Skin epidermis (tissue), 12 donors: ENCODE results near the gene CST4.

ENCODE experiments used
- H3K27ac ChIP-seq, 21 experiments: fragments of 200-600 bp; sonication (generic) in 11 of 21; one replicate each; pipeline ENCODE4 v1.5.0; 2020; ENCODE audit warnings: mild to moderate bottlenecking in 3 of 21, inconsistent platforms in 2 of 21, moderate library complexity in 2 of 21
- H3K4me3 ChIP-seq, 7 experiments: fragments of 200-600 bp; sonication (generic) in 2 of 7; one replicate each; pipeline ENCODE4 v1.5.0; 2020; ENCODE audit warnings: inconsistent platforms in 2 of 7, mild to moderate bottlenecking in 2 of 7, moderate library complexity in 1 of 7

Gene CST4

DNA sequence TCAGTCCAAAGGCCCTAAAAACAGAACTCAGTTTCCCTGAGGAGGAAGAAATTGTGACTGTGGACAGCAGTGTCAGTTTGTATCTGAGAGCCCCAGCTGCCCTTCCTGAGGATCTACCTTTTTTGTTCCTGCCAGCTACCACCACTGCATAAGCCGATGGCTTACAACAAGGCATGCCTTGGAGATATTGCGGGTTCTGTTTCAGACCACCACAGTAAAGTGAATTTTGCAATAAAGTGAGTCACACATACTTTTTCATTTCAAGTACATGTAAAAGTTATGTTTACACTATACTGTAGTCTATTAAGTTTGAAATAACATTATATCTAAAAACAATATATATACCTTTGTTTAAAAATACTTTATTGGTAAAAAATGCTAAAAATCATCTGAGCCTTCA lies 41.5 kb downstream of the CST4 start:
- H3K4me3 ChIP-seq, result no peak overlapping the region
- peak overlapping the region in 1 of 21 experiments; percentile 63 for H3K27ac ChIP-seq

- Histone ChIP-seq H3K27ac (peak overlapping the region in 2 of 21 experiments; percentile 27 to 63), H3K4me3 (no peak overlapping the region)
These were observed 42.5 kb downstream of the CST4 start for GRCh38 chr20:23646106-23646873.

GRCh38 chr20:23645575-23645974 lies 43.3 kb downstream of the CST4 start:
- peak overlapping the region in 1 of 21 experiments; percentile 13 for H3K27ac ChIP-seq
- no peak overlapping the region for H3K4me3 ChIP-seq

DNA sequence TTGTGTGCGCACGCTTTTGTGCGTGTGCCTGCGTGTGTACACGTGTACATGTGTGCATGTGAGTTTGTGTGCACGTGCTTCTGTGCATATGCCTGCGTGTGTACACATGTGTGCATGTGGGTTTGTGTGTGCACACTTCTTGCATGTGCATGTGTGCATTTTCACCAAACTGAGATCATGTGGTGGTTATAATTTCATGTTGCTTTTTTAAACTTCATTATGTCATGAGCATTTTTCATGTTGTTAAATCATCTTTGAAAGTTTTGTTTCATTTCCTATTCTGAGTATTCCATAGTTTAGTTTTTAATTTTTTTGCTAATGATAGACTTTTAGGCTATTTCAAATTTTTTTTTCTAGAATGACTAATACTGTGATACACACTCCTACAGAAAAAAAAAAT lies 44.7 kb downstream of the CST4 start:
- H3K4me3 ChIP-seq, result no peak overlapping the region
- H3K27ac ChIP-seq, result peak overlapping the region in 1 of 21 experiments; percentile 16

DNA sequence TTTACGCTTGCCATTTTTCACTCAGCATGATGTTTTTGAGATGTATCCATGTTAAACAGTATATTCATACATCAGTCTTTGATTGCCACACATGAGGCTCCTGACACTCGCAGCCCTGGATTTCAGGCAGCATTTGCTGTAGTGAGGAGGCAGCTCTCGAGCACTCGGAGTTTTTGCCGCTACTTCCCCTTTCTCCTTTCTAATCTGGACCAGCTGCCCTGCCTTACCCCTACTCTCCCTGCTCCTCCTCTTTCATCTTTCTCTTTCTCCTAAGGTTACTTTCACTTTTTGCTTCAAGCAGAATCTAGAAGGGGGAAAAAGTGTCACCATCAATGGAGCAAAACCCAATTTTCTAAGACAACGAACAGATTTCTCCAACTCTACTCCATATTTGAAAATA lies 45.2 kb downstream of the CST4 start:
- H3K4me3 ChIP-seq, result no peak overlapping the region
- H3K27ac ChIP-seq, result peak overlapping the region in 1 of 21 experiments; percentile 16

DNA sequence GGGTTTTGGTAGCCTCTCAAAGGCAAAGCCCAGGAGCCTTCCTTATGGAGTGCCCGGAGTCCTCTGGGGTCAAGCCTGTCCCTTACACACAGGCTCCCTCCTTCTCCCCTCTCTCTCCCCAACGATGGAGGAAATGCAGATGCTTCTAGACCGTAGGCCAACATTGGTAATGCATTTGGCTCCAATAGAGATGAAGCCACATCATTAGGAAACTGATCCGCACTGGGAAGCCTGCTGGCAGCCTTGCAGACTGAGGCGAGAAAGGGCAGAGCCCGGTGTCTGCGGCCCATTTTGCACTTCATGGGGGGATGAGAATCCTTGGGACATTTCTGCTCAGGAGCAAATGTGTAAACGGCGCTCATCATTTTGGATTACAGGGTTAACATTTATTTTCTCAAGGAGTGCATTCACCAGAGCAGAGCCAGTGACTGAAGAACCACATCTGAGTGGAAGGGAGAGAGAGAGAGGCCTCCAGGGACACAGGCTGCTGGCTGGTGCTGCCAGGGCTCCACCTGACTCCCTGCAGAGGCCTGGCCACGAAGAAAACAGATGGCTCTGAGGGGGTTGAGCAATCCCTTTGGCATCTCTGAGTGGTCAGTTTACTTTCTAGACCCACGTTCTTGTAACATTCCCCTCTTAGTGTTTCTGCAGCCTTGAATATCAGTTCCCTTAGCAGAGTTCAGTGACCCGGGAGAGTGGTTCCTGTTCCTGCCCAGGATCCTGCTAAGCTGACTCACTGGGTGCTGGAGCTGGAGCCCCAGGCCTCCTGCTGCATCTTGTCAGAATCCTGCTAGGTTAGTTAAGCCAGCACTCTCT lies 46.7 kb downstream of the CST4 start:
- H3K27ac ChIP-seq, result peak overlapping the region in 8 of 21 experiments; percentile 3 to 67 (median 30)
- no peak overlapping the region for H3K4me3 ChIP-seq

GRCh38 chr20:23640671-23641667 lies 47.9 kb downstream of the CST4 start:
- peak overlapping the region in 2 of 21 experiments; percentile 27 to 67 for H3K27ac ChIP-seq

GRCh38 chr20:23640018-23640601 lies 48.7 kb downstream of the CST4 start:
- H3K27ac ChIP-seq, result peak overlapping the region in 1 of 21 experiments; percentile 27
- no peak overlapping the region for H3K4me3 ChIP-seq

More at GRCh38 chr20:23640671-23641667, 47.9 kb downstream of the CST4 start:
- no peak overlapping the region for H3K4me3 ChIP-seq

DNA sequence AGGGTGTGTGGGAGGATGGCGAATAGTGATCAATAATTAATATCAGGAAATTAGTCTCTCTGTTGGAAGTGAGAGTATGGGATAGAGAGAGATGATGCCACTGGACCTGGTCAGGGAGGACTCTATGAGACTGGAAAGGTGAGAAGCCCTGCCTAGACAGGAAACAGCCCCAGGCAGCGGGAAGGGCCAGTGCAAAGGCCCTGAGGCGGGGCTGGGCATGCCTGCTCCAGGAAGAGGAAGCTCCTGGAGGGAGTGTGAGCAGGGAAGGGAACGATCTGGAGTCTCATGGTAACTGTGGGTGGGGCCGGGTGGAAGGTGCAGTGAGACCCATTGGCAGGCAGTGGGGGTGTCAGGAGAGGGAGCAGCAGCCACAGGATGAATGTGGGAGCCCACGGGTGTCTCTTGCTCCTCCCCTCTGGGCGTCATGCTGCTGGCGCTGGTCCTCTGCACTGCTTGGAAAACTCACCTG lies 49.3 kb downstream of the CST4 start:
- no peak overlapping the region for H3K4me3 ChIP-seq
- H3K27ac ChIP-seq, result peak overlapping the region in 2 of 21 experiments; percentile 3 to 42

- H3K27ac ChIP-seq, result peak overlapping the region in 3 of 21 experiments; percentile 35 to 52 (median 37)
- H3K4me3 ChIP-seq, result peak overlapping the region in 1 of 7 experiments; percentile 93
These were observed 50.5 kb downstream of the CST4 start for GRCh38 chr20:23638309-23638708.

DNA sequence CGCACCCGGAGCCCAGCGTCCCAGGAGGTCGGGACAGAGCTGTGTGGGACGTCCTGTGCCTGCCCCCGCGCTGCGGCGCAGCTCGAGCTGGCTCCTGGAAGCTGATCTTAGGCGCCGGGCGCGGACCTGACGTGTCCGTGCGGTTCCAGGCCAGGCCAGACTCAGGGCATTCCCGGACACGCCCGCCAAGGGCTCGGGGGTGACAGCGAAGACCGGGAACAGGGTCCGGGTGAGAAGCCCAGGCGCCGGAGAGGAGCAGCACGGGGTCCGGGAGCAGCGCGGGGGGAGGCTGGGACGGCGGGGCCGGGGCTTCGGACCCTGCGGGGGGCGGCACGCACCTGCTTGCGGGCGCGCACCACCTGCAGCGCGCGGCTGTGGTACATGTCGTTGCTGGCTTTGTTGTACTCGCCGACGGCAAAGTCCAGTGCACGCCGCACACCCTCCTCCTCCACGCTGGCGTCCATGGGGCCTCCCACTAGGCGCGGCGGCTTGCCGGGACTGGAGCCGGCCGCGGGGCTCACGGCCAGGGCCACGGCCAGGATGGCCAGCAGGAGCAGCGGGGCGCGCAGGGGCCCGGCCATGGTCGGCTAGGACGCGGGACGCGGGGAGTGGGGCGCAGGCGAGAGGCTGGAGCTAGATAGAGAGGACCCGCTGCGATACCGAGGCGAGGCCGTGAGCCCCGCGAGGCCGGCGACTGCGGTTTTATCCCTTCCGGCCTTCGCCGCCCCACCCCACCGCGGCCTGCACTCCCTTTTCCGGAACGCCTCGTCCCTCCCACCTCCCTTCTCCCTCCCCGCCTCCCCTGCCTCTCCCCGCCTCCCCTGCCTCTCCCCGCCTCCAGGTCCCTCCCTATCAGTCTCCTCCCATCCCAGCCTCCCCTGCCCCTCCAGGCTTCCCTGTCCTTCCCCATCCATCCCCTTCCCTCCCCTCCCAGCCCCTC lies 51.3 kb downstream of the CST4 start, which contains the start of gene CST3:
Gene CST3, minus strand, starts transcription at position 674 of the 940 bp plus-strand sequence. Its CDS starts 93 bp downstream, at position 581.
- peak within 1 kb of the TSS; percentile 77 to 95 (median 86) for H3K4me3 ChIP-seq

GRCh38 chr20:23636908-23637281 lies 51.9 kb downstream of the CST4 start:
- peak overlapping the region; percentile 77 to 95 (median 86) for H3K4me3 ChIP-seq
- peak overlapping the region in 20 of 21 experiments; percentile 84 to 98 (median 95) for H3K27ac ChIP-seq

More for the DNA sequence above, 51.3 kb downstream of the CST4 start, which contains the start of gene CST3:
- H3K27ac ChIP-seq, result peak within 1 kb of the TSS; percentile 84 to 98 (median 95)

DNA sequence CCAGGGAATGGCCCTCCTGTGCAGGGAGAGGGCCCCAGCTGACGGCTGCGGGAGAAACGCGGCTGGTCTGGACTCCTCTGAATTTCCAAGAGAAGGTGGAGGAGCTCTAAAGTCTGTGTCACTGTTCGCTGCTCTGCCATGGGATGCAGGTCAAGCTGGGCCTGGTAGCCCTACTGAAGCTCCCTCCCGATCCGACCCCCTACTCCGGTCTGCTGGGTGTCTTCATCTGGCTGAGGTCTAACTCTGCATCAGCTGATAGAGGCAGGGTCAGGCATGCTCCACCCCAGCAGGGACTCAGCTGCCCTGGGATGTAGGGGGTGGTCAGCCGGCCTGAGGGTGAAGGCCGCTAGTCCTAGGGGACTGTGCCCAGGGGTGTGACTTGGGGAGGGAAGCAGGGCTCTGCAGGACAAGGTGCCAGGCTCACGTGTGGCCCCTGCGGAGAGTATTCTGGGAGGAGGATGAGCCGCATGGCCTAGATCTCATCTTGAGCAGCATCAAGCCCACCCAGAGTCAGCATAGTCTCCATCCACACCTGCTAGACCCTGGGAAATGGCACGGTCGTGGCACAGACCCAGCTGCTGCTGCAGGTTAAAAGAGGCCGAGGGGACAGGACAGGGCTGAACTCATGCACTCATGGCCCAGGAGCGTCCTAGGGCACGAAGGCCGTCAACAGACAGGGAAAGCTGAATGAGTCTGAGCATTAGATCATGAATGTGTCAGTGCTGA lies 52.5 kb downstream of the CST4 start:
- H3K4me3 ChIP-seq, result peak overlapping the region; percentile 77 to 95 (median 86)

GRCh38 chr20:23635768-23636090 lies 53.1 kb downstream of the CST4 start:
- Histone ChIP-seq H3K27ac (peak overlapping the region in 4 of 21 experiments; percentile 17 to 90 (median 32)), H3K4me3 (peak overlapping the region in 5 of 7 experiments; percentile 17 to 95 (median 81))

More for the DNA sequence above, 52.5 kb downstream of the CST4 start:
- peak overlapping the region in 17 of 21 experiments; percentile 17 to 98 (median 92) for H3K27ac ChIP-seq
